GM03348 (cell line): Measurements from ENCODE around the gene TMEM258.

Source experiments
- DNase-seq: peaks from one replicate; pipeline ENCODE4 v3.0.0; 2012; ENCODE audit warnings: low spot score

The TMEM258 gene

DNA sequence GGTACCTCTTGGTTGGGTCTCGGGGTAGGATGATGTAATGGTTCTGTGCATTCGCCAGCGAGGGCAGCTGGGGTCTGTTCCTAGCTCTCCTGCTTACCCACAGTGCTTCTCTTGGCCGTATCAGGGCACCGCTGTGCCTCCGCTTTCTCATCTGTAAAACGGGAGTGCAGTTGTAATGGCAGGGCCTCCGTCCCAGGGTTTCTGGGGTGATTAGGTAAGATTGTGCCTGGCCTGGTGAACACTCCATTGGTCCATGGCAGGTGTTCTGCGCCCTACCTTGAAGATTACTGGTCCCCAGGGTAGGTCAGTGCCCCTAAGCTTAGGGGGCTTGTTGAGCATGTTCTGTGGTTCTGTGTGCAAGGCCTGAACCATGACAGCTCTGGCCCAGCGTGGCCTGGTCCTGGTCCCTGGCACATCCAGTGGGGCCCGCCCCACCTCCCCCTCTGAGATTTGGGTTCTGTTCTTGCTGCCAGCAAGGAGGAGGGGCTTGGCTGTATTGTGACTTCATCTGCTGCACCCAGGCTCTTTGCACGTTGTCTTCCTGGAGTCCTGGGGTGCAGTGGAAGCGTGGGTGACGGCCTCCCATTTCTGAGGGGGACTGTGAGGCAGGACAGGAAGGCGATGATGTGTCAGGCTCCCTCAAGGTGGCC lies 35.1 kb downstream of the TMEM258 start:
- DNase-seq: no peak

DNA sequence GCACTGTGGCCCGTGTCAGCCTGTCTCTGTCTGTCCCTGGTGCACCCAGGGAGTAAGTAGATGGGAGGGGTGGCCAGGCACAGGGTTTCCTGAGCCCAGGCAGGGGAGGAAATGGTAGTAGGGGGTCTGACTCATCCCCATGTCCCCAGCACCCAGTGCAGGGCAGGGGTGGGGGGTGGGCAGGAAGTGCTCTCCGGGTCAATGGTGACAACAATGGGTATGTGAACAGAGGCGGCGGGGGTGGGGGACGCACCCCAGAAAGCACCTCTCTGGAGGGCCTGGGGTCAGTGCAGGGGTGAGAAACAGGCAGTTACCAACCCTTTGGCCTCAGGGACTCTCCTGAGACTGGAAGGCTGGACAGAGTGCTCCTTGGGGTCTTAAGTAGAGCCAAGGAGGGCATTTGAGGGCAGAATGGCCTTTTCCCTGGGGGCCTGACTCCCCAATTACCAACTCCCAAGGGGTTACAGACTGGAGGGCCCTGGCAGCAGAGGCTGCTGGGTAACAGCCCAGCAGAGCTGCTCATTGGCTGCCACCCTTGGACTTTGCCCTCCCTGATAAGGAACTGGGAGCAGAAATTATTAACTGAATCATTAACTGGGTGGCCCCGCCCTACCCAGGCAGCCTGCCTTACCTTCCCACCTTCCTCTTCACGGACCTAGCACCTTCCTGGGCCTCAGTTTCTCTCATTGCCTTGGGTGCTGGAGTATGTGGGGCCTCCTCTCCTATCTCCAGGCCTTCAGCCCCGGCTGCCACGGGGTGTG lies 35.8 kb downstream of the TMEM258 start:
- no peak for DNase-seq

DNA sequence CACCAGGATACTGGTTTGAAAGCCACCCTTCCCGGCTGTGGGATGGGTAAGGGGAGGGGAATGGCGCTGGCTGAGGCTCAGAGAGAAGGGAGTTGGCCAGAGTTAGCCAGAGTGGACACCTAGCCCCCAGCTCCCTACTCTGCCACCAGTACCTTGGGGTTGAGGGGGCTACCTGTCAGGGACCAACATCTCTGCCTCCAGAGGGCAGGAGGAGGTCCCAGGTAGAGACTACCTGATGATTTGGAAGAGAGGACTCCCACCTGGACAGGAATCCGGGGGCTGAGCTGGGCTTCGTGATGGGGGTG lies 36.3 kb downstream of the TMEM258 start:
- no peak for DNase-seq

DNA sequence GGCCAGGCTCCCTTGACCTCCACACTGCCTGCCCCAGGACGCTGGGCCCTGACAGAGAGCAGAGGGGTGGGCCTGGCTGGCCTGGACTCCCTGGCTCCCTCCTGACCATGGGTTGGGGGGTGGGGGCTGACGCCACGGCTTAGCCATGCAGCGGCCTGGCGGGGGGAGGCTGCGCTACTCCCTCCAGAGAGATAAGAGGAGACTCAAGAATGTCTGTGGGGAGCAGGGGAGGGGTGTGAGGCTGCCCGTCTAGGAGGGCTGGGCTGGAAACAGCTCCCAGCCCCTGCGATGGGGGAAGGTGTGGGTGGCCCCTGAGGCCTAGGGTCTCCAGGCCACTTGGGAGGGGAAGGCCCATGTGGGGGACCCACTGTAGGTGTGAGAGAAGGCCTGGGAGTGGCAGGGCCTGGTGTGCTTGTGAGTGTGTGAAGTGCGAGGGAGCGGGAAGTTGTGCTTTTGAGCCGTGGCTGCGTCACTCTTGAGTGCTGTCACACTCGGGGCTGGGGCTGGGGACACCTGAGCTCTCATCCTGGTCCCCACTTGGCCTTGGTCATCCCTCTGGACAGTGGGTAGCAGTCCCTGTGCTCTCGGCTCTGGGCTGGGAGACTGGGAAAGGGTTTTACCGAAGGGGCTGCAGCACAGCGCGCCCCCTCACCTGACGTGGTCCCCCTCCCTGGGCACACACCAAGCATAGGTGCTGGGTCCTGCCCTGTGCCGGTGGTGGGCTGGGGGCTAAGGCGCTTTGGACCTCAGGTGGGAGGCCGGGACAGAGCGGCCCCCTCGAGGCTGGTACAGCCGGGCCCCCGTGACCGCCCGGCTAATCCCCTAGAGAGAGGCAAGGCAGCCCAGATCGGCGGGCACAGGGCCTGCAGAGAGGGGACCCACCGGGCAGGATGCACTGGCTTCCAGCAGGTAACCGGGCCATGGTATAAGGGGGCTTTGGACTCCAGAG lies 37.6 kb downstream of the TMEM258 start:
- no peak for DNase-seq

DNA sequence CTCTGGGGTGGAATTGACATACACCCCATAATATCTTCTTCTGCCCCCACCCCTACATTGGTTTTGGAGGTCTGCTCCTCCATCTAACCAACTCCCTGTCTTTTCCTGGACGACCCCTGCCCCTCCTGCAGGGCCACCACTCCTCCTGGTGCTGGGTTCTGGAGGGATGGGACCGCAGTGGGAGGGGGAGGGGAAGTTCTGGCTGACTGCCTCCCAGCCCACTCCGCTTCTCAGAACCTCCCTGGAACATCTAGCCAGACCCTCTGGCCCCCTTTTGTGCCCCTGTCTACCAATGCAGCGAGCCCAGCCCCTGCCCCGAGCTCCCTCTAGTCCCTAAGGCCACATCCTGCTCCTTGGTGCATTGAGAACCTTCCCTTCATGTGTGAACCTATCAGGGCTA lies 38.7 kb downstream of the TMEM258 start:
- DNase-seq: no peak

DNA sequence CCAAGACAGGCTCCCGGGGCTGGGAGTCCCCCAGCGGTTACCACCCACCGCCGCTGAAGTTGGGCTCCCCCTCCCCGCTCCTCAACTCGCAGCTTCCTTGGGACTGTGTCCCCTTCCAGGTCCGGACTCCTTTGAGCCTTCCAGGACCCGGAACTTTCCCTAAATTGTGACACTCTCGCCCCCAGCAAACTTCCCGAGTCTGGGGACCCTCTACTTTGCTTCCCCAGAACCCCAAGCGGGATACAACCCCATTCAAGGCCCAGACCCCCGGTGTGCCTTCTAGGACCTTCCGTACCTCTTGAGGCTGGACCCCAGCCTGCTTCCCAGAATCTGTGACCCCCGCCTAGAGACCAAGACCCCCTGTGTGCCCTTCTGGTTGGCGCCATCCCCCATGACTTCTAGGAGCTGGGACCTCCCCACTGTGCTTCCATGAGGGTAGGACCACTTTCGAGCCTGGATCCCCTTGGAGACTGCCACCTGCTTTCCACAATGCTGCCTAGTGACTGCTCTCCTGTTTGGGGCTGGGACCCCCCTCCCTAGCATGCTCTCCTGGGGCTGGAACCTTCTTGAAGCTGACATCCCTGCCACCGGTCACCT lies 39.4 kb downstream of the TMEM258 start:
- no peak for DNase-seq

DNA sequence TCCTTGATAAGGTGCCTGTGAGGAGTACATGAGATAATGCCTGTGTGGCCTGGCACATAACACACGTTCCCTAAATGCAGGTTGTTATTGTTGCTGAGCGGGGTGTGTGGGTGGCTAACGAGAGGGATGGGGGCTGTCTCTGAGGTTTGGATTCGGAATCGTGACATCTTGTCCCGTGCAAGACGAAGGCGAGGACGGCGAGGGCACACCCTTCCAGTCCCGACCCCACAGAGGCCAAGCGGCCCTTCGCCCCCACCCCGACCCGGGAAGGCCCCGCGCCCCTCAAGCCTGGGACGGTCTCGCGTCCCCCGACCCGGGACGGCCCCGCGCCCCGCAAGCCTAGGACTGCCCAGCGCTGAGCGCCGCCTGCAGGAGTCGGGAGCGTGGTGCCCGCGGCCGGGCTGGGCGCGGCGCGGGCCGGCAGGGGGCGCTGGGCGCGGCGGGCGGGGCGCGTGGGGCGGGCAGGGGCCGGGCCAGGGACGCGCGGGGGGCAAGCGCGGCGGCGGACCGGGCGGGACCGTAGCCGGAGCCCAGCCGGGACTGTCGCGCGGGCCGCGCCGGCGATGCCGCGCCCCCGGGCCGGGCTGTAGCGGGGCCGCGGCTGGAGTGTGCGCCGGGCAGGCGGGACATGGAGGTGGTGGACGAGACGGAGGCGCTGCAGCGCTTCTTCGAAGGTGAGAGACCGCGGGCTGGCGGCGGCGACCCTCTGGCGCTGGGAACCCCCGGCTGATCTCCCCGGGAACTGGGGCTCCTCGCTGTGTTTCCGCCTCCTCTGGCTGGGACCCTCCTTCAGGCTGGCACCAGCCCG lies 40.1 kb downstream of the TMEM258 start, which contains the start of gene MYRF:
Gene MYRF, plus strand, starts transcription at position 520 of the 808 bp plus-strand sequence. Its CDS starts 109 bp downstream, at position 629.
- peak; percentile 92 for DNase-seq

DNA sequence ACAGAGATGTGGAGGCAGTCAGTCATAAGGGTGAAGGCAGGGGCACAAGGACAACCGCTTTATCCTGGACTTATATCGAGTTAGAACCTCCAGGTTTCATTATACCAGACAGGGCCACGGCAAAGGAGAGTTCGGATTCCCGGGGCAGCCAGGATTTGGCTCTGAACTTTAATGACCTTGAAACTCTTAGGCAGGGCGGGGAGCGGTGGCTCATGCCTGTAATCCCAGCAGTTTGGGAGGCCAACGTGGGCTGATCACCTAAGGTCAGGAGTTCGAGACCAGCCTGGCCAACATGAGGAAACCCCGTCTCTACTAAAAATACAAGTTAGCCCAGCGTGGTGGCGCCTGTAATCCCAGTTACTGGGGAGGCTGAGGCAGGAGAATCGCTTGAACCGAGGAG lies 41.0 kb downstream of the TMEM258 start:
- DNase-seq: no peak

DNA sequence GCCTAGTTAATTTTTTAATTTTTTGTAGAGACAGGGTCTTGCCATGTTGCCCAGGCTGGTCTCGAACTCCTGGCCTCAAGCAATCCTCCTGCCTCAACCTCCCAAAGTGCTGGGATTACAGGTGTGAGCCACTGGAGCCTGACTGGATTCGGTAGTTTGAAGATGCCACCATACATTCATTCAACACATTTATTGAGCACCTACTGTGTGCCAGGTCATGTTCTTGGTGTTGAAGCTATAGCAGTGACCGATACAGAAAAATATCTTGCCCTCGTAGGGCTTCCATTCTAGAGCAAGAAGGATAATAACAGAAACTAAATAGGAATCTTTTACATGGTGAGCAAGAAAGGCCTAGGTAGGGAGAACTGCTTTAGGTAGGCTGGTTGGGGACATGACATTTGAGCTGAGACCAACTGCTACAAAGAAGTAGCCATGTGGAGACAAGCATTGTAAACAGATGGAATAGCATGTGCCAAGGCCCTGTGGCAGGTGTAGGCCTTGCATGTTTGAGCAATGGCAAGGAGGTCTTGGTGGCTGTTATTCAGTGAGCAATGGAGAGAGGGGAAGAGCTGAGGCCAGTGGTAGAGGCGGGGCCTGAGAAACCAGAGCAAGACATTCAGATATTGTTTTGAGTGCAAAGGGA lies 41.6 kb downstream of the TMEM258 start:
- no peak for DNase-seq

DNA sequence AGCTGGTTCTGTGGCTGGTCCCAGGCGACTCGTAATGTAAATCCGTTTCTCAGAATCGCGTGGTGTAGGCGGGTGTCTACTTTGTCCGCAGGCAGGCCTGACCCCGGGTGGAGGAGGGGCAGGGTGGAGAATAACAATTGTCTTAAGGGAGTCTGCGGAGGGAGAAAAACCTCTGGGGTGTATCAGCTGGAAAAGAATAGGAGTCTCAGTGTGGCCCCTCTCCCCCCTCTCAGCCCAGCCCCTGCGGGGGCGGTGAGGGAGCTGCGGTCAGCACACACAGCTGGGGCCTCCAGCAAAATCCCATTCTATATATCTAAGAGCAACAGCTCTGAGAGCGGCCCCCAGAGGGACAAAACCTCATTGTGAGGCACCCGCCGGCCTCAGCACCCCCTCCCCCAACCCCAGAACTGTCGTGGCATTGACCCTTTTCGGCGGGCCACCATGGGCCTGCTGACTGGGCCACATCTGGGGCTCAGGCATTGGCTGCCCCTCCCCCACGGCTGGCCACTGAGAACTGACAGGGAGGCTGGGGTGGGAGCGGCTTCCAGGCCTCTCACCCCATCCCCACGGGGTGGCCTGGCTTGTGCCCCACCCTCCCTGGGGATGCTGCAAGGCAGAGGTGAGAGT lies 42.7 kb downstream of the TMEM258 start:
- no peak for DNase-seq

DNA sequence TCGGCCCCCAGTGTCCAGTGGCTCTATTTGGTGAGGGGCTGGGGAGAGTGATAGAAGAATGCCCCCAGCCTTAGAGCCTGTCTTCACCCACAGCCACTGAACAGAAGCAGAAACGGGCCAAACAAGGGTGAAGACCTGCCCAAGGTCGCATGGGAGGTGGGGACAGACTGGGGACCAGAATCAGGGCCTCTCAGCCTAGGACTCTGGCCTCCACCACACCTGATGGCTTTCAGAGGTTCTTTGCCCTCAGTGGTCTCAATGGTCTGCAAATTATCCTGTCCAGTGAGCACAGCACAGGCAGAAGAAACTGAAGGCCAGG lies 44.5 kb downstream of the TMEM258 start:
- no peak for DNase-seq

DNA sequence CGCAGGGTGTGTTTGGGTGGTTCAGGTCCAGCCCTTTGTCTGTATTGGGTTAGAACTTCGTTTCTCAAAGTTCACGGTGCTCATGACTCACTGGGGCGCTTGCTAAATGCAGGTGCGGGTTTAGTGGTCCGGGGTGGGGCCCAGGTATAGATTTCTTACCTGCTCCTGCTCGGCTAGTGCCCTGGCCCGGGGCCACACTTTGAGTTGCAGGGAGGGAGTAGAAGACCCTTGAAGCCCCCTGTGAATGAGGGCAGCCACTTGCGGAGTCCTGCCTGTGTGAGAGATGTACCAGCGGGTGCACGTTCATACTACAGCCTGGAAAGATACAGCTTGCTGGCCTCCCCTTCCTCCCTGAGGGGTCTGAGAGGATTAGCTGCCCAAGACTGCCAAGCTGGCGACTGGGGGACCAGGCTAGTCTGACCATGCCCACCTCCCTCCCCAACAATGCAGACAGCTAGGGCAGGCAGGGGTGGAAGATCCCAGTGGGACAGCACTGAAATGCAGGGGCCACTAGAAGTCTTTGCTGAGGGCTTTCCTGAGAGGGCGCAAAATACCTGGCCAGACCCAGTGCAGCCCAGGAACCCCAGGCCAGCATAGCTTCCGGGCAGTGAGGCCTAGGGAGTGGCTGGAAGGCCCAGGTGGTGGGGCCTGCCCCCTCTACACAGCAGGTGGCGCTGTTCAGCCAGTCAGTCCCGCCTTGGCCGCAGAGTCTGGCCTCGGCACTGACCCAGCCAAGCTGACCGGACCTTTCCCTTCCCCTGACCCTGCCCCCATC lies 45.0 kb downstream of the TMEM258 start:
- peak; percentile 94 for DNase-seq

DNA sequence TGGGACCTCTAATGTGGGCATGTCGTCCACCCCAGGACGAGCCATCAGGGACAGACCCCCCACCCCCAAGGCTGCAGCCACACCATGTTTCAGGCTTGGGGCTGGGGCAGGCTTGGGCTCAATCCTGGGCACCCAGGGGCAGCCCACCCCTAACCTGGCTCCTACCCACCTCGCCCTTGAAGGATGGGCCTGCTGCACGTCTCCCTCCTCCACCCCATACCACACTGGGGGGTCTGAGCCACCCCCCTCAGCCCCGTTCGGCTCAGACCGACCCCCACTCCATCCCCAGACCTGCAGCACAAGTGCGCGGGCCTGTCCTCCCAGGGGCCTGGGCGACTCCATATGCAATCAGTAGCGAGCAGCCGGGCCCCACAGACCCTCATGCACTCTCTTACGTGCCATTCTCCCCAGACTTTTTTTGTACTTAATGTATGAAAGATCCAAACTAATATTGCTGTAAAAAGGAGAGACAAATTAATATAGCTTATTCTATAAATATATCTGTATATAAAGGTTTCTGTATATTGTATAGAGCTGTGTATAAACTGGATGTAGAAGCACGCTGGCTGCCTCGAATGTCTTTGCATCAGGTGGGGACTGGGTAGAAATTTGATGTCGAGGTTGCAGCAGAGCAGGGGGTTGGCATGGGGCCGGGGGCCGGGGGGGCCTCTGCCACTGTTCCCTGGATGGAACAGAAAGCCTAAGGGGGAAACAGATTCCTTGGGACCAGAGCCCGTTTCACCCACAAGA lies 45.8 kb downstream of the TMEM258 start:
- no peak for DNase-seq

DNA sequence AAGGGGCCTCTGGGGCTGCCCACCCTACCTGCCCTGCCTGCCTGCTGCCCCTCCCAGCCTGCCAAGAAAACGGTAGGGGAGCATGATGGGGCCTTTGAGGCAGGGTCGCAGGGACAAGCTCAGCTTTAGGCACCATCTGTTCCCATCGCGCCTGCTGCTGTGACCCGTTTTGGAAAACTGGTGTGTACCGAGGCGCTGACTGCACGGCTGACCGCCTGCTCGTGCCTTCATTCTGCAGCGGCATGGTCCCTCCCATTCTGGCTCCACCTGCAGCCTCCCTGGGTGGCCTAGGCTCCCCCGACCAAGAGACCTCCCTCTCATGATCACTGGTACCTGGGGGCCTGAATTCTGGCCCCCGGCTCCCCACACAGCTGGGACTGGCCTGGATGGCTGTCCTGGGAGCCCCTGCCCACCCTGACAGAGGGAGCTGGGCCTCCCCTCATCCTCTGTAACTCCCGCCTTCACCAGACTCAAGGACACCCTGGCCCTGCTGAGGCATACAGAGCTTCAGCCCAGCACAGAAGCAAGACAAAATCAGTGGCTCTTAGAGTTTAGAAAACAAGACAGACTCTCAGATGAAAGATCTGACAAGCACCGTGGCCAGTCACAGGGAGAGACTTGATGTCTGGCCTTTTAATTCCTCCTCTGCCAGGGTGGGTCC lies 46.5 kb downstream of the TMEM258 start:
- no peak for DNase-seq

DNA sequence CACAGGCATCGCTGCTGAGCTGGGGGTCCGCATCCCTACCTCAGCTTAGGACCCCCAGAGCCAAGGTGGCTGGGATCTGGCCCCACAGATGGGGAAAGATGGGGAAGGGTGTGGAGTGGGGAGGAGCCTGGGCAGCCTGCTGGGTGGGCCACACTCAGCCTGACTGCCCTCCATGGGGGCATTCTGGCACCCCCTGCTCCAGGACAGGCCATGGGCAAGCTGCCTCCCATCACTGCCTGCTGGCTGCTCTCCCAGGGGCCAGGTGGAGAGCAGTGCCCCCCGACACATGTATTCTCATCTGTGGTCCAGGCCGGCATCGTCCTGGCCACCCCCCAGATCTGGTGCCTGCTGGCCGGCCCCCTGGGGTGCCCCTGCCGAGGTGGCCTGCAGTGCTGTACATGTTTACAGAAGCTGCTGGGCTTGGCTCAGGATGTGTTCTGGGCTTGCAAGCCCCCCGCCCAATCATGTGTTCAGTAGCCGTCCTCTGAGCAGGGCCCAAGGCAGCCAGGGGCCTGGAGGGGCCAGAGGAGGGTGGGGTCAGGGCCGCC lies 47.7 kb downstream of the TMEM258 start:
- DNase-seq: no peak

DNA sequence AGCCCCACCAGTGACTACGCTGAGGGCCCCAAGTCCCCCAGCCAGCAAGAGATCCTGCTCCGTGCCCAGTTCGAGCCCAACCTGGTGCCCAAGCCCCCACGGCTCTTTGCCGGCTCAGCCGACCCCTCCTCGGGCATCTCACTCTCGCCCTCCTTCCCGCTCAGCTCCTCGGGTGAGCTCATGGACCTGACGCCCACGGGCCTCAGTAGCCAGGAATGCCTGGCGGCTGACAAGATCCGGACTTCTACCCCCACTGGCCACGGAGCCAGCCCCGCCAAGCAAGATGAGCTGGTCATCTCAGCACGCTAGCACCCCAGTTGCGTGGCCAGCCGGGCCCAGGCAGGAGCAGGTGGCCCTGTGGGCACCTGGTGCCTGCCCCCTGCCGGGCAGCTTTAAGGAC lies 48.2 kb downstream of the TMEM258 start:
- no peak for DNase-seq

DNA sequence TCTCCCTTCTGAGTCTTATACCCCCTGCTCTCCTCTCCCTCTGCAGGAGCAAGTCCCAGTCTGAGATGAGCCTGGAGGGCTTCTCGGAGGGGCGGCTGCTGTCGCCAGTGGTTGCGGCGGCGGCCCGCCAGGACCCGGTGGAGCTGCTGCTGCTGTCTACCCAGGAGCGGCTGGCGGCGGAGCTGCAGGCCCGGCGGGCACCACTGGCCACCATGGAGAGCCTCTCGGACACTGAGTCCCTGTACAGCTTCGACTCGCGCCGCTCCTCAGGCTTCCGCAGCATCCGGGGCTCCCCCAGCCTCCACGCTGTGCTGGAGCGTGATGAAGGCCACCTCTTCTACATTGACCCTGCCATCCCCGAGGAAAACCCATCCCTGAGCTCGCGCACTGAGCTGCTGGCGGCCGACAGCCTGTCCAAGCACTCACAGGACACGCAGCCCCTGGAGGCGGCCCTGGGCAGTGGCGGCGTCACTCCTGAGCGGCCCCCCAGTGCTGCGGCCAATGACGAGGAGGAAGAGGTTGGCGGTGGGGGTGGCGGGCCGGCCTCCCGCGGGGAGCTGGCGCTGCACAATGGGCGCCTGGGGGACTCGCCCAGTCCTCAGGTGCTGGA lies 48.8 kb downstream of the TMEM258 start:
- no peak for DNase-seq

DNA sequence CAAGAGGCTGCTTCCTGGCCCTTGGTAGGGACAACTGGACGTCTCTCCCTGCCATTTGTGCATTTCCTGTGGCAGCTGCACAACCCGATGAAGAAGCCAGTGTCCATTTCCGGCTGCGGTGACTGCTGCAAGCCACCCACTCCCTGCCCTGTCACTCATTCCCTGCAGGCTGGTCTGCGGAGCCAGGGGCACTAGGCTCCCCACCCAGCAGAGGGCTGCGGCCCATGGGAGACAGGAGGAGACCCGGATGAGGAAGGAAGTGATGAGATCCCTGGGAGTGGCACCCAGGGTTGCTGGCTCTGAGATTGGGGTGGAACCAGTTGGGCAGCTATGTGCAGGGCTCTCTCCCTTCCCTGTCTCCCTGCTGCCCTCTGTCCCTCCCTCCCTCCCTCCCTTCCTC lies 50.0 kb downstream of the TMEM258 start:
- no peak for DNase-seq
